PC-9 (cell line): ENCODE results near the gene ETF1. TPM values are rescaled to one million over a fixed set of nuclear protein-coding genes. Genes with fewer than 3 reads are reported as not detected.

Experiments used
- BruUV-seq: library from RNA; stranded (reverse); fragments of 400-500 nt; replicated peaks from 2 replicates; lab custom pipeline; 2021; lab: Mats Ljungman, UMichigan
- CTCF ChIA-PET: fragments of 300-600 bp; sonication (Branson Sonifier 250); formaldehyde crosslinking; loops from one replicate; lab custom pipeline; 2022; ENCODE audit warnings: antibody characterized with exemption; lab: Charles Lee
- POLR2A ChIA-PET: fragments of 300-600 bp; sonication (Branson Sonifier 250); formaldehyde crosslinking; loops from one replicate; lab custom pipeline; 2022; ENCODE audit warnings: antibody characterized with exemption; ENCODE audit not compliant: unreplicated experiment; lab: Charles Lee
- DNase-seq, 2 experiments: peaks; one replicate each; pipeline versions ENCODE4 v3.0.0 to v3.0.0-alpha.2; 2015 to 2022; ENCODE audit warnings: mixed read lengths in 1 of 2
- H2AFZ ChIP-seq: fragments of 200-600 bp; sonication (generic); 2 replicates; pipeline ENCODE4 v1.8.1; 2017; ENCODE audit warnings: antibody characterized with exemption
- H3F3A ChIP-seq: fragments of 200-600 bp; sonication (generic); 2 replicates; pipeline ENCODE4 v1.8.1; 2017; ENCODE audit warnings: antibody characterized with exemption, mild to moderate bottlenecking, low read depth; ENCODE audit not compliant: insufficient read depth
- H3K27ac ChIP-seq: fragments of 200-600 bp; sonication (generic); 2 replicates; pipeline ENCODE4 v1.6.1; 2016; ENCODE audit warnings: mixed run types
- H3K27me3 ChIP-seq: fragments of 200-600 bp; sonication (generic); 2 replicates; pipeline ENCODE4 v1.6.1; 2016; ENCODE audit warnings: low read depth, mixed run types; ENCODE audit not compliant: insufficient read depth
- H3K36me3 ChIP-seq: fragments of 200-600 bp; sonication (generic); 2 replicates; pipeline ENCODE4 v1.6.1; 2016; ENCODE audit warnings: low read depth, mixed run types
- H3K4me1 ChIP-seq: fragments of 200-600 bp; sonication (generic); replicated peaks from 2 replicates; pipeline ENCODE4 v1.6.1; 2016; ENCODE audit warnings: mixed run types; ENCODE audit not compliant: insufficient read depth
- H3K4me2 ChIP-seq: fragments of 200-600 bp; sonication (generic); 2 replicates; pipeline ENCODE4 v1.6.1; 2017; ENCODE audit warnings: mixed run types
- H3K4me3 ChIP-seq: fragments of 200-600 bp; sonication (generic); 2 replicates; pipeline ENCODE4 v1.6.1; 2016; ENCODE audit warnings: mixed run types
- H3K79me2 ChIP-seq: fragments of 200-600 bp; sonication (generic); 2 replicates; pipeline ENCODE4 v1.6.1; 2017; ENCODE audit warnings: low read depth, mixed run types
- H3K9me2 ChIP-seq: fragments of 200-600 bp; sonication (generic); 2 replicates; pipeline ENCODE4 v1.8.1; 2017; ENCODE audit warnings: mild to moderate bottlenecking; ENCODE audit not compliant: insufficient read depth
- H3K9me3 ChIP-seq: fragments of 200-600 bp; sonication (generic); 2 replicates; pipeline ENCODE4 v1.8.1; 2016; ENCODE audit warnings: low read depth; ENCODE audit not compliant: insufficient read depth
- H4K20me1 ChIP-seq: fragments of 200-600 bp; sonication (generic); 2 replicates; pipeline ENCODE4 v1.8.1; 2017; ENCODE audit not compliant: insufficient read depth
- CTCF ChIP-seq: fragments of 200-600 bp; sonication (generic); conservative IDR thresholded peaks from 2 replicates; pipeline ENCODE4 v1.6.1; 2017; ENCODE audit warnings: mixed run types, antibody characterized with exemption, mild to moderate bottlenecking, moderate library complexity
- EZH2 ChIP-seq: fragments of 200-600 bp; sonication (generic); IDR thresholded peaks from 2 replicates; pipeline ENCODE4 v1.8.0; 2017; ENCODE audit warnings: antibody characterized with exemption, low read depth
- intact Hi-C: fragments of 100-400 bp; cut with micrococcal nuclease; formaldehyde crosslinking; loops from one replicate; pipeline ENCODE4 v1.10.0; 2022; ENCODE audit not compliant: unreplicated experiment
- total RNA-seq: library from RNA; stranded (reverse); gene quantifications from 2 replicates; pipeline ENCODE4 v1.2.3, GENCODE V29; 2021

The ETF1 gene
- total RNA-seq, 1 experiment from 2014 or later = 84.9 TPM

- Histone ChIP-seq H3K27me3 (peaks cover 22% of the 10 kb centered on the region), H3F3A (no peaks in the 10 kb centered on the region; the same call in 1 of the 2 replicates), H2AFZ (no peak overlapping the region), H3K9me2 (no peaks in the 10 kb centered on the region), H3K27ac (no peak overlapping the region), H3K9me3 (no peaks in the 10 kb centered on the region), H3K79me2 (no peaks in the 10 kb centered on the region), H3K4me3 (no peak overlapping the region), H4K20me1 (no peaks in the 10 kb centered on the region), H3K4me1 (no peaks in the 10 kb centered on the region), H3K36me3 (no peaks in the 10 kb centered on the region), H3K4me2 (no peak overlapping the region)
- POLR2A ChIA-PET = no interaction called here
- BruUV-seq = no TSS peak
- intact Hi-C loops = no loop called here
- no peak for DNase-seq
- TF ChIP-seq CTCF = no peak
- no peak for TF ChIP-seq EZH2
- CTCF ChIA-PET = no interaction called here
Measured at GRCh38 chr5:138495351-138495750, 47.7 kb downstream of the ETF1 start.

- H3K9me3 ChIP-seq = no peaks in the 10 kb centered on the region
- no peaks in the 10 kb centered on the region; the same call in 1 of the 2 replicates for H3F3A ChIP-seq
- 0 out of 2 replicates have a peak, but pooled peaks cover 7% of the 10 kb centered on the region for H3K4me1 ChIP-seq
- ChIA-PET CTCF (interaction anchor here (0.6 to 0.9 kb wide), 2 partner anchors 43 to 1237 kb away, joined by 3 to 4 read pairs; no protein-coding TSS in a partner anchor), POLR2A (interaction anchor here (0.6 kb wide), 1 partner anchor 713 kb away, joined by 48 read pairs; no protein-coding TSS in a partner anchor)
- intact Hi-C loops = no loop called here
- no peaks in the 10 kb centered on the region for H3K9me2 ChIP-seq
- no peak overlapping the region for H3K27ac ChIP-seq
- peak overlapping the region; percentile 54; the same call in 1 of the 2 replicates for H3K4me3 ChIP-seq
- DNase-seq = no peak
- no peaks in the 10 kb centered on the region for H3K36me3 ChIP-seq
- TF ChIP-seq EZH2 (no peak), CTCF (no peak)
- no peak overlapping the region for H2AFZ ChIP-seq
- H3K79me2 ChIP-seq = no peaks in the 10 kb centered on the region
- no peaks in the 10 kb centered on the region for H4K20me1 ChIP-seq
- TSS peak; percentile 74 for BruUV-seq
- peaks cover 32% of the 10 kb centered on the region for H3K27me3 ChIP-seq
- H3K4me2 ChIP-seq = peak overlapping the region; percentile 81
Measured at GRCh38 chr5:138492560-138493045, 50.4 kb downstream of the ETF1 start.

GRCh38 chr5:138491669-138492559 is 51.1 kb downstream of the ETF1 start:
- POLR2A ChIA-PET = no interaction called here
- intact Hi-C loops = no loop called here
- Histone ChIP-seq H3K4me2 (peak overlapping the region; percentile 81), H3K4me3 (peak overlapping the region; percentile 54), H4K20me1 (no peaks in the 10 kb centered on the region), H3K9me2 (no peaks in the 10 kb centered on the region), H2AFZ (peak overlapping the region; percentile 88), H3K36me3 (no peaks in the 10 kb centered on the region), H3F3A (no peaks in the 10 kb centered on the region; the same call in 1 of the 2 replicates), H3K27me3 (peaks cover 32% of the 10 kb centered on the region), H3K4me1 (0 out of 2 replicates have a peak, but pooled peaks cover 7% of the 10 kb centered on the region), H3K27ac (no peak overlapping the region), H3K79me2 (no peaks in the 10 kb centered on the region), H3K9me3 (no peaks in the 10 kb centered on the region)
- TF ChIP-seq EZH2 (no peak), CTCF (no peak)
- BruUV-seq = TSS peak; percentile 80
- CTCF ChIA-PET = interaction anchor here (0.9 kb wide), 1 partner anchor 42 kb away, joined by 4 read pairs; no protein-coding TSS in a partner anchor
- DNase-seq = peak; percentile 61 to 82
